GM12878 (cell line): Measurements from ENCODE around the gene TCTN1. TPM values are rescaled to one million over a fixed set of nuclear protein-coding genes. Genes with fewer than 3 reads are reported as not detected.

Experiments used
- ATAC-seq: fragments of 200-7000 bp; cut with Tn5 transposase; 3 replicates; pipeline ENCODE4 v1.9.1; 2020; ENCODE audit warnings: mild to moderate bottlenecking, moderate library complexity
- BruUV-seq: library from RNA; stranded (reverse); fragments of 400-500 nt; replicated peaks from 2 replicates; lab custom pipeline; 2021; lab: Mats Ljungman, UMichigan
- CTCF ChIA-PET: fragments of 300-600 bp; sonication (Branson Sonifier 250); formaldehyde crosslinking; extraction: SDS; loops from one replicate; lab custom pipeline; 2021; ENCODE audit warnings: inconsistent platforms; lab: Yijun Ruan, JAX
- POLR2A ChIA-PET: fragments of 350-600 bp; formaldehyde crosslinking; extraction: SDS; loops from one replicate; lab custom pipeline; 2021; ENCODE audit warnings: inconsistent platforms; lab: Charles Lee
- RAD21 ChIA-PET: fragments of 300-600 bp; sonication (Branson Sonifier 250); formaldehyde crosslinking; loops from one replicate; lab custom pipeline; 2023; ENCODE audit warnings: antibody characterized with exemption; ENCODE audit not compliant: unreplicated experiment; lab: Charles Lee
- SMC1A ChIA-PET: fragments of 300-600 bp; sonication (Branson Sonifier 250); formaldehyde crosslinking; loops from one replicate; lab custom pipeline; 2023; ENCODE audit not compliant: unreplicated experiment, uncharacterized antibody; lab: Charles Lee
- DNase-seq: peaks from one replicate; pipeline ENCODE4 v3.0.0-alpha.2; 2011; ENCODE audit warnings: low read depth, low spot score
- FAIRE-seq: peaks from 3 replicates; lab custom pipeline; 2011; peaks lifted over from hg19 to GRCh38; lab: Jason Lieb, UNC
- H2AFZ ChIP-seq: 2 replicates; pipeline ENCODE4 v1.6.0; 2011; ENCODE audit warnings: low read depth, low read length, control low read depth; ENCODE audit not compliant: control insufficient read depth
- H3K27ac ChIP-seq: 2 replicates; pipeline ENCODE4 v1.5.1; 2011; ENCODE audit warnings: control low read depth; ENCODE audit not compliant: control insufficient read depth, insufficient read depth
- H3K27me3 ChIP-seq, 2 experiments: replicated peaks in 1 of 2; 2 replicates each; pipeline versions ENCODE4 v1.6.0 to v1.6.1; 2011; ENCODE audit warnings: low read length in 1 of 2; ENCODE audit not compliant: control insufficient read depth in 2 of 2, insufficient read depth in 2 of 2
- H3K36me3 ChIP-seq, 2 experiments: 2 replicates each; pipeline ENCODE4 v1.5.1; 2011; ENCODE audit warnings: low read length in 1 of 2; ENCODE audit not compliant: control insufficient read depth in 2 of 2, insufficient read depth in 2 of 2
- H3K4me1 ChIP-seq: 2 replicates; pipeline ENCODE4 v1.6.1; 2011; ENCODE audit warnings: mild to moderate bottlenecking, low read length, moderate library complexity, mixed read lengths; ENCODE audit not compliant: control insufficient read depth, insufficient read depth
- H3K4me2 ChIP-seq: 2 replicates; pipeline ENCODE4 v1.6.0; 2011; ENCODE audit warnings: control low read depth; ENCODE audit not compliant: control insufficient read depth, insufficient read depth
- H3K4me3 ChIP-seq: fragments of 200-600 bp; sonication (generic); 2 replicates; pipeline ENCODE4 v1.5.1; 2016
- H3K79me2 ChIP-seq: 2 replicates; pipeline ENCODE4 v1.6.0; 2011; ENCODE audit warnings: low read length; ENCODE audit not compliant: control insufficient read depth, insufficient read depth
- H3K9ac ChIP-seq: 2 replicates; pipeline ENCODE4 v1.8.0; 2011; ENCODE audit warnings: low read length, control low read depth, mixed read lengths; ENCODE audit not compliant: control insufficient read depth, insufficient read depth
- H3K9me3 ChIP-seq: replicated peaks from 3 replicates; pipeline ENCODE4 v1.5.1; 2011; ENCODE audit warnings: mild to moderate bottlenecking, low read length; ENCODE audit not compliant: control insufficient read depth, insufficient read depth
- H4K20me1 ChIP-seq: 2 replicates; pipeline ENCODE4 v1.6.0; 2011; ENCODE audit not compliant: control insufficient read depth, insufficient read depth
- BACH1 ChIP-seq: fragments of 450-650 bp; IDR thresholded peaks from 2 replicates; pipeline ENCODE4 v1.6.1; 2017; ENCODE audit warnings: mild to moderate bottlenecking, borderline replicate concordance
- BHLHE40 ChIP-seq, 2 experiments: fragments of 450-650 bp in 1 of 2; IDR thresholded peaks; 2 replicates each; pipeline ENCODE4 v1.6.1; 2011 to 2017; ENCODE audit warnings: low read depth in 2 of 2, borderline replicate concordance in 1 of 2, improper control_type of control experiment in 1 of 2, low read length in 1 of 2, mild to moderate bottlenecking in 1 of 2
- CREB1 ChIP-seq: IDR thresholded peaks from 2 replicates; pipeline ENCODE4 v1.6.1; 2012; ENCODE audit warnings: low read depth, mild to moderate bottlenecking, inconsistent platforms
- CTCF ChIP-seq, 3 experiments: IDR thresholded peaks in 2 of 3; conservative IDR thresholded peaks in 1 of 3; 2 replicates each; pipeline ENCODE4 v1.5.1; 2011; ENCODE audit warnings: low read depth in 3 of 3, low read length in 3 of 3, mild to moderate bottlenecking in 3 of 3, control low read depth in 2 of 3, moderate library complexity in 2 of 3, inconsistent platforms in 1 of 3, mixed read lengths in 1 of 3; ENCODE audit not compliant: control insufficient read depth in 2 of 3, insufficient read depth in 1 of 3; ENCODE audit errors: extremely low read depth in 1 of 3
- HSF1 ChIP-seq: fragments of 150-350 bp; IDR thresholded peaks from 2 replicates; pipeline ENCODE4 v1.6.1; 2014; ENCODE audit warnings: mild to moderate bottlenecking, low read depth, low read length
- JUND ChIP-seq: IDR thresholded peaks from 2 replicates; pipeline ENCODE4 v1.6.1; 2012; ENCODE audit warnings: low read depth, mild to moderate bottlenecking, low read length, improper control_type of control experiment, moderate library complexity
- NR2C2 ChIP-seq: IDR thresholded peaks from 2 replicates; pipeline ENCODE4 v1.6.1; 2011; ENCODE audit warnings: borderline replicate concordance, low read depth; ENCODE audit not compliant: control insufficient read depth, insufficient read length
- NR2F1 ChIP-seq: fragments of 450-650 bp; conservative IDR thresholded peaks from 2 replicates; pipeline ENCODE4 v1.6.1; 2017; ENCODE audit warnings: mild to moderate bottlenecking
- PAX5 ChIP-seq: IDR thresholded peaks from 2 replicates; pipeline ENCODE4 v1.6.1; 2011; ENCODE audit warnings: low read depth, low read length, borderline replicate concordance
- PKNOX1 ChIP-seq: fragments of 450-650 bp; IDR thresholded peaks from 2 replicates; pipeline ENCODE4 v1.6.1; 2016; ENCODE audit warnings: mild to moderate bottlenecking
- POLR2AphosphoS2 ChIP-seq: IDR thresholded peaks from 2 replicates; pipeline ENCODE4 v1.6.1; 2011; ENCODE audit warnings: low read depth, mild to moderate bottlenecking, low read length, improper control_type of control experiment, moderate library complexity
- POLR2AphosphoS5 ChIP-seq: IDR thresholded peaks from 2 replicates; pipeline ENCODE4 v1.6.1; 2011; ENCODE audit warnings: mild to moderate bottlenecking, low read length, inconsistent platforms
- RUNX3 ChIP-seq: IDR thresholded peaks from 2 replicates; pipeline ENCODE4 v1.6.1; 2012; ENCODE audit warnings: low read length, inconsistent platforms
- TAF1 ChIP-seq: IDR thresholded peaks from 2 replicates; pipeline ENCODE4 v1.6.1; 2011; ENCODE audit warnings: mild to moderate bottlenecking, low read depth, low read length, borderline replicate concordance
- TARDBP ChIP-seq: IDR thresholded peaks from 2 replicates; pipeline ENCODE4 v1.6.1; 2016; ENCODE audit warnings: borderline replicate concordance
- TCF12 ChIP-seq: IDR thresholded peaks from 2 replicates; pipeline ENCODE4 v1.6.1; 2011; ENCODE audit warnings: low read depth, mild to moderate bottlenecking, low read length
- TCF3 ChIP-seq: IDR thresholded peaks from 2 replicates; pipeline ENCODE4 v1.6.1; 2012; ENCODE audit warnings: low read depth, mild to moderate bottlenecking, low read length, borderline replicate concordance; ENCODE audit not compliant: insufficient read depth
- YY1 ChIP-seq: IDR thresholded peaks from 2 replicates; pipeline ENCODE4 v1.6.1; 2011; ENCODE audit warnings: low read depth, mild to moderate bottlenecking, low read length
- WGBS: methylation state at CpG from one replicate; pipeline ENCODE4 v1.1.6; 2016; ENCODE audit warnings: low lambda C conversion rate; ENCODE audit not compliant: insufficient replicate concordance, insufficient coverage; ENCODE audit errors: missing lambda C conversion rate; 5-methylcytosine and 5-hydroxymethylcytosine counted together
- in situ Hi-C: fragments of 300-500 bp; cut with MboI; formaldehyde crosslinking; loops from 9 replicates; pipeline ENCODE4 v1.14.3; 2018; ENCODE audit warnings: mixed read lengths
- intact Hi-C: fragments of 100-400 bp; cut with micrococcal nuclease; formaldehyde crosslinking; loops from one replicate; pipeline ENCODE4 v1.14.2; 2022; ENCODE audit not compliant: unreplicated experiment
- polyA plus RNA-seq, 11 experiments: library from polyadenylated mRNA; depleted of rRNA in 4 of 11; unstranded in 6 of 11; stranded (reverse) in 5 of 11; fragments of >200 nt; fragmentation: Nextera tagmentation in 4 of 11; fragmentation: Illumina TruSeq in 1 of 11; extraction: Ambion mirVana in 4 of 11; extraction: Trizol in 1 of 11; gene quantifications; 1 replicate in 1 of 11; 2 replicates in 10 of 11; pipeline versions ENCODE4 v1.2.1 to v1.2.3, GENCODE V29; 2011 to 2016; ENCODE audit warnings: inconsistent platforms in 2 of 11, missing spikeins in 2 of 11, low read depth in 1 of 11
- total RNA-seq, 4 experiments: library from RNA; depleted of rRNA in 3 of 4; stranded (reverse); fragments of >200 nt in 3 of 4; fragmentation: Illumina TruSeq in 1 of 4; extraction: Trizol in 1 of 4; gene quantifications; 2 replicates each; pipeline versions ENCODE4 v1.2.1 to v1.2.3, GENCODE V29; 2013 to 2021

The TCTN1 gene
- total and polyA plus RNA-seq, 10 of the 15 experiments (the other 5 are each of a cell fraction or from before 2014, with no cell fraction given) = 8.8 to 23.5 (median 15.3) TPM

- TSS peak; percentile 65 for BruUV-seq
- under 1% methylated on average over 12 of the region's 12 CpGs for WGBS
- peak overlapping the region; percentile 99 for H3K27ac ChIP-seq
- H2AFZ ChIP-seq = no peak overlapping the region; the same call in 1 of the 2 replicates
- peak overlapping the region; percentile 82 for H3K4me3 ChIP-seq
- POLR2A ChIA-PET = interaction anchor here (0.6 to 9.2 kb wide), 23 partner anchors 10 to 383 kb away, joined by 3 to 80 read pairs (median 5); partner anchors contain the start of genes GPN3, HVCN1 and TCTN1
- intact Hi-C loops = loop anchor here (2.0 kb wide), 1 partner anchor 50 kb away; no protein-coding TSS in a partner anchor
- in situ Hi-C loops = no loop called here
- peaks cover 61% of the 10 kb centered on the region for H3K79me2 ChIP-seq
- H3K36me3 ChIP-seq = peaks cover 7 to 17% of the 10 kb centered on the region in 2 experiments
- H3K9ac ChIP-seq = peak overlapping the region; percentile 77
- RAD21 ChIA-PET = interaction anchor here (0.7 to 5.3 kb wide), 26 partner anchors 9 to 218 kb away, joined by 3 to 43 read pairs (median 6); partner anchors contain the start of genes ARPC3, FAM216A, HVCN1 and TCTN1
- peaks cover 7% of the 10 kb centered on the region; the same call in 2 of the 3 replicates for H3K9me3 ChIP-seq
- H3K27me3 ChIP-seq = no peaks in the 10 kb centered on the region
- peak overlapping the region; percentile 99 for H3K4me2 ChIP-seq
- H4K20me1 ChIP-seq = no peaks in the 10 kb centered on the region
- DNase-seq (no peak), ATAC-seq (peak; percentile 13), FAIRE-seq (no peak)
- CTCF ChIA-PET = interaction anchor here (0.6 to 4.6 kb wide), 18 partner anchors 11 to 155 kb away, joined by 3 to 24 read pairs (median 6); partner anchors contain the start of gene TCTN1
- H3K4me1 ChIP-seq = peaks cover 60% of the 10 kb centered on the region
- SMC1A ChIA-PET = interaction anchor here (0.9 to 6.3 kb wide), 20 partner anchors 10 to 589 kb away, joined by 3 to 80 read pairs (median 6); partner anchors contain the start of genes HVCN1 and TCTN1
- TF ChIP-seq NR2F1 (peak; percentile 50; the same call in 1 of the 2 replicates), JUND (no peak), BHLHE40 (IDR thresholded peaks at IDR 0.05; ENCODE audit: borderline replicate concordance in 1 of 2, low read depth in 2 of 2, low read length in 1 of 2) (peak in 1 of 2 experiments; percentile 22; a peak in 1 of 4 replicates), CREB1 (0 out of 2 replicates have a peak, but pooled peaks have one; percentile 12), TARDBP (no peak), BACH1 (no peak), TCF3 (0 out of 2 replicates have a peak, but pooled peaks have one; percentile 17), YY1 (0 out of 2 replicates have a peak, but pooled peaks have one; percentile 5), POLR2AphosphoS2 (peak; percentile 24; the same call in 1 of the 2 replicates), RUNX3 (peak; percentile 57; the same call in 1 of the 2 replicates), POLR2AphosphoS5 (peak; percentile 57; the same call in 1 of the 2 replicates), PKNOX1 (peak; percentile 80), PAX5 (0 out of 2 replicates have a peak, but pooled peaks have one; percentile 25), HSF1 (no peak), TAF1 (0 out of 2 replicates have a peak, but pooled peaks have one; percentile 31), TCF12 (0 out of 2 replicates have a peak, but pooled peaks have one; percentile 38), NR2C2 (no peak), CTCF (IDR thresholded peaks at IDR 0.05 in 2 of 3, conservative IDR thresholded peaks at IDR 0.05 in 1 of 3; ENCODE audit: control insufficient read depth in 2 of 3, extremely low read depth in 1 of 3, insufficient read depth in 1 of 3, low read depth in 3 of 3, low read length in 3 of 3) (peak in 1 of 3 experiments; percentile 17; a peak in 1 of 6 replicates)
Observed at GRCh38 chr12:110668480-110669192, 54.7 kb downstream of the TCTN1 start.
